ENCODE measurements around the gene SHC4.

DNA sequence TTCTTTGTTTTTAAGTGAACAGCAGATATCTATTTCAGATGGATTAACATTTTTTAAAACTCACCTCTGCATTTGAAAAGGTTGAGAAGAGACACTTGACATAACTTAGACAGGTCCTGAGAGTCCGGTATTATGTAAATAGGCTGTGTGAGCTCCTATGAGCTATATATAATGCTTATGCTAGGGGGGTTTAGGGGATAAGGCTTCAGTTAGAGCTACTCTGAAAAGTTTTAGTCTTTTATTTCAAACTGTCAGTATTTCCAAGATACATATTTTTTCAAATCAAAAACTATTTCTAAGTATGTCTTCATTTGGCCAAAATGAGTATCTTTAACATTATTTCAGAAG, 16.9 kb downstream of the SHC4 start:
- no peak for TF ChIP-seq CTCF (conservative IDR thresholded peaks at IDR 0.05)
- TF ChIP-seq EZH2 (IDR thresholded peaks at IDR 0.05; ENCODE audit: low read depth): no peak

Data from PC-9 (cell line).